Naive thymus-derived CD4-positive, alpha-beta T cell (primary cell): ENCODE results near the gene TSN. TPM values are rescaled to one million over a fixed set of nuclear protein-coding genes. Genes with fewer than 3 reads are reported as not detected.

ENCODE experiments used
- ATAC-seq: fragments of 150-1000 bp; cut with Tn5 transposase; 2 replicates; pipeline ENCODE4 v1.10.0; 2021; ENCODE audit warnings: mild to moderate bottlenecking, moderate library complexity
- CTCF ChIA-PET: fragments of 350-600 bp; sonication (Branson Sonifier 250); formaldehyde crosslinking; loops from one replicate; lab custom pipeline; 2021; ENCODE audit warnings: antibody characterized with exemption; lab: Charles Lee
- POLR2A ChIA-PET: fragments of 350-600 bp; sonication (Branson Sonifier 250); formaldehyde crosslinking; loops from one replicate; lab custom pipeline; 2021; ENCODE audit warnings: antibody characterized with exemption, inconsistent platforms; lab: Charles Lee
- DNase-seq, 9 donors: peaks; one replicate each; pipeline versions ENCODE4 v3.0.0 to v3.0.0-alpha.2; 2020 to 2022; ENCODE audit warnings: mixed read lengths in 1 of 9
- H3K27ac ChIP-seq: one replicate; pipeline ENCODE4 v1.7.0; 2013; ENCODE audit warnings: mild to moderate bottlenecking, low read depth, low read length, moderate library complexity
- H3K27me3 ChIP-seq, 2 donors: one replicate each; pipeline ENCODE4 v1.7.0; 2013; ENCODE audit warnings: low read length in 2 of 2, mild to moderate bottlenecking in 2 of 2, moderate library complexity in 2 of 2; ENCODE audit not compliant: control insufficient read depth in 2 of 2, insufficient read depth in 2 of 2
- H3K36me3 ChIP-seq, 3 experiments: 1 replicate in 2 of 3; 2 replicates in 1 of 3; pipeline ENCODE4 v1.7.0; 2013; ENCODE audit warnings: low read length in 3 of 3, mild to moderate bottlenecking in 3 of 3, moderate library complexity in 1 of 3; ENCODE audit not compliant: insufficient read depth in 3 of 3, control insufficient read depth in 2 of 3
- H3K4me1 ChIP-seq, 2 donors: one replicate each; pipeline ENCODE4 v1.7.0; 2013; ENCODE audit warnings: low read length in 2 of 2, mild to moderate bottlenecking in 2 of 2, moderate library complexity in 1 of 2; ENCODE audit not compliant: control insufficient read depth in 2 of 2, insufficient read depth in 2 of 2
- H3K4me3 ChIP-seq: 2 replicates; pipeline ENCODE4 v1.7.0; 2013; ENCODE audit warnings: mild to moderate bottlenecking, low read length
- H3K9me3 ChIP-seq, 3 experiments: 1 replicate in 2 of 3; 2 replicates in 1 of 3; pipeline ENCODE4 v1.7.0; 2013; ENCODE audit warnings: low read length in 3 of 3; ENCODE audit not compliant: control insufficient read depth in 2 of 3
- H3K27ac Mint-ChIP-seq, 9 donors: one replicate each; pipeline ENCODE4 v1.8.0; 2020 to 2022; ENCODE audit warnings: mixed read lengths in 9 of 9, mild to moderate bottlenecking in 8 of 9, moderate library complexity in 5 of 9, inconsistent platforms in 2 of 9
- H3K27me3 Mint-ChIP-seq, 5 donors: one replicate each; pipeline ENCODE4 v1.8.0; 2021 to 2022; ENCODE audit warnings: mixed read lengths in 5 of 5, mild to moderate bottlenecking in 1 of 5
- H3K36me3 Mint-ChIP-seq, 5 donors: one replicate each; pipeline ENCODE4 v1.8.0; 2020 to 2022; ENCODE audit warnings: mixed read lengths in 5 of 5, mild to moderate bottlenecking in 3 of 5, inconsistent platforms in 1 of 5
- H3K4me1 Mint-ChIP-seq, 7 donors: one replicate each; pipeline ENCODE4 v1.8.0; 2020 to 2022; ENCODE audit warnings: mixed read lengths in 7 of 7, mild to moderate bottlenecking in 3 of 7, inconsistent platforms in 1 of 7
- H3K4me3 Mint-ChIP-seq, 10 donors: one replicate each; pipeline ENCODE4 v1.8.0; 2020 to 2022; ENCODE audit warnings: mild to moderate bottlenecking in 10 of 10, mixed read lengths in 10 of 10, moderate library complexity in 6 of 10, inconsistent platforms in 2 of 10
- H3K9me3 Mint-ChIP-seq, 11 donors: one replicate each; pipeline ENCODE4 v1.8.0; 2020 to 2022; ENCODE audit warnings: mixed read lengths in 11 of 11, mild to moderate bottlenecking in 4 of 11, inconsistent platforms in 1 of 11, moderate library complexity in 1 of 11
- intact Hi-C, 2 donors: fragments of 100-400 bp; cut with micrococcal nuclease; formaldehyde crosslinking; loops; one replicate each; pipeline ENCODE4 v1.15.1; 2023
- polyA plus RNA-seq, 2 donors: library from polyadenylated mRNA; unstranded; fragments of 300-500 nt; fragmentation: Illumina TruSeq; gene quantifications; one replicate each; pipeline ENCODE4 v1.2.3, GENCODE V29; 2021
- total RNA-seq, 6 experiments: library from RNA in 5 of 6; stranded (reverse) in 5 of 6; gene quantifications; 1 replicate in 5 of 6; 2 replicates in 1 of 6; pipeline ENCODE4 v1.2.3 and lab custom pipeline; 2021 to 2026

The TSN gene
- total RNA-seq (10 to 100 TPM; 35.8 to 65.8 (median 58.3) TPM), polyA plus RNA-seq (10 to 100 TPM; 76.3 to 87.2 TPM), total RNA-seq (lab: John Stamatoyannopoulos, UW) (48.5 reads per million, percentile 70 among the genes with 10 or more reads in this experiment)

- peak within 1 kb of the TSS; percentile 69 to 98 (median 94) for H3K27ac Mint-ChIP-seq
- POLR2A ChIA-PET: interaction anchor here (1.1 to 3.8 kb wide), 4 partner anchors 19 to 225 kb away, joined by 3 to 29 read pairs (median 10); partner anchors contain the start of genes CLASP1, NIFK and RNU4ATAC
- DNase-seq (peak; percentile 94 to 97 (median 96)), ATAC-seq (peak; percentile 99)
- no peaks in the 10 kb centered on the region for H3K9me3 ChIP-seq
- peaks cover 0 to 7% (median 4%) of the 10 kb centered on the region in 5 donors for H3K36me3 Mint-ChIP-seq
- CTCF ChIA-PET: no interaction called here
- peak within 1 kb of the TSS; percentile 91 for H3K4me3 ChIP-seq
- H3K27me3 ChIP-seq: no peaks in the 10 kb centered on the region
- peaks cover 20 to 43% (median 32%) of the 10 kb centered on the region in 7 donors for H3K4me1 Mint-ChIP-seq
- H3K4me1 ChIP-seq: peaks cover 4 to 10% of the 10 kb centered on the region in 2 donors
- intact Hi-C loops: loop anchor here (1.0 kb wide), 3 partner anchors 19 to 225 kb away; partner anchors contain the start of genes CLASP1 (in 2 of the 2), NIFK (in 2 of the 2) and RNU4ATAC (in 2 of the 2)
- H3K36me3 ChIP-seq: peaks cover 0 to 27% (median 6%) of the 10 kb centered on the region in 3 experiments
- H3K9me3 Mint-ChIP-seq: no peaks in the 10 kb centered on the region
- H3K27me3 Mint-ChIP-seq: no peaks in the 10 kb centered on the region
- peak within 1 kb of the TSS; percentile 90 to 100 (median 96) for H3K4me3 Mint-ChIP-seq
- peak within 1 kb of the TSS; percentile 82 for H3K27ac ChIP-seq
Measured at GRCh38 chr2:121755237-121756111, at the start of gene TSN. TSN (plus strand) TSS chr2:121755651; CDS start chr2:121755780, 129 bp downstream.

GRCh38 chr2:121705958-121706357 lies 49.5 kb upstream of the TSN start:
- ATAC-seq: no peak

DNA sequence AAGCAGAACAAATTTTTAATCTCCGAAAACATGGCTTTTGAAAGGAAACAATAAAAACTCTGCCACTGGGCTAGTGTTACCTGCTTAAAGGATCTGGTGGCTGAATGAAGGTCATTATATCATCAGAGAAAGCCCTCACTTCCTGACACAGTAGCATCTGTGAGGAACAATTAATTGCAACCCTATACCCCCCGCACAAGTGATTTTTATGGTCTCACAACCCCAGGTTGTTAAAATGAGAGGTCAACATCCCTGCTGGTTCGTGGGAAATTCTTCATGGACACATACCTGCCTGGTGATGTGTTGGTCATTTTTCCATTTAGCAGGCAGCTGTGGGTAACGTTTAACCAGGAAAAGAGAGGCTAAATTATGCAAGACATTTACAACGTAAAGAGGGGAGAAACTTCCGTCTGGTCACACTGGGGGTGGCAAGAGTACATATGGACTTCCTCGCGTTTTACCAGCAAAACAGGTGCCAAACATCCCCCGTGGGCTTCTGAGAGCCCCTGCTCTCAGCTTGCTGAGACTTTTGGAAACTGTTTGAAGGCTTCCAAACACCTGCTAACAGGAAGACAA lies 48.0 kb upstream of the TSN start:
- Histone ChIP-seq H3K9me3 (no peaks in the 10 kb centered on the region), H3K27ac (no peak overlapping the region), H3K4me3 (no peak overlapping the region), H3K36me3 (no peaks in the 10 kb centered on the region), H3K27me3 (no peaks in the 10 kb centered on the region), H3K4me1 (no peaks in the 10 kb centered on the region)
- ChIA-PET POLR2A (interaction anchor here (0.7 kb wide), 1 partner anchor 163 kb away, joined by 3 read pairs; no protein-coding TSS in a partner anchor), CTCF (no interaction called here)
- Mint-ChIP-seq H3K36me3 (no peaks in the 10 kb centered on the region), H3K4me1 (peaks cover 0 to 5% (median 0%) of the 10 kb centered on the region in 7 donors), H3K27ac (peak overlapping the region in 1 of 9 donors; percentile 22), H3K9me3 (no peaks in the 10 kb centered on the region), H3K4me3 (no peak overlapping the region), H3K27me3 (peaks cover 0 to 3% (median 0%) of the 10 kb centered on the region in 5 donors)
- ATAC-seq (no peak), DNase-seq (no peak)
- intact Hi-C loops: no loop called here

More at GRCh38 chr2:121705958-121706357, 49.5 kb upstream of the TSN start:
- ChIA-PET POLR2A (no interaction called here), CTCF (no interaction called here)
- no peak overlapping the region for H3K4me3 Mint-ChIP-seq
- Histone ChIP-seq H3K4me3 (no peak overlapping the region), H3K27ac (no peak overlapping the region), H3K27me3 (no peaks in the 10 kb centered on the region), H3K4me1 (peaks cover 0 to 8% of the 10 kb centered on the region in 2 donors), H3K36me3 (no peaks in the 10 kb centered on the region), H3K9me3 (no peaks in the 10 kb centered on the region)
- H3K36me3 Mint-ChIP-seq: no peaks in the 10 kb centered on the region
- H3K4me1 Mint-ChIP-seq: peaks cover 0 to 17% (median 1%) of the 10 kb centered on the region in 7 donors
- no peaks in the 10 kb centered on the region for H3K9me3 Mint-ChIP-seq
- H3K27me3 Mint-ChIP-seq: peaks cover 0 to 3% (median 0%) of the 10 kb centered on the region in 5 donors
- no peak overlapping the region for H3K27ac Mint-ChIP-seq
- intact Hi-C loops: no loop called here
- DNase-seq: no peak

- no peak overlapping the region for H3K4me3 Mint-ChIP-seq
- ATAC-seq: no peak
- H3K27ac ChIP-seq: no peak overlapping the region
- no peaks in the 10 kb centered on the region for H3K9me3 Mint-ChIP-seq
- H3K36me3 Mint-ChIP-seq: no peaks in the 10 kb centered on the region
- H3K27ac Mint-ChIP-seq: no peak overlapping the region
- peaks cover 0 to 3% (median 0%) of the 10 kb centered on the region in 7 donors for H3K4me1 Mint-ChIP-seq
- H3K4me3 ChIP-seq: no peak overlapping the region
- ChIA-PET POLR2A (interaction anchor here (0.7 kb wide), 1 partner anchor 164 kb away, joined by 3 read pairs; no protein-coding TSS in a partner anchor), CTCF (no interaction called here)
- intact Hi-C loops: no loop called here
- H3K27me3 Mint-ChIP-seq: peaks cover 0 to 3% (median 0%) of the 10 kb centered on the region in 5 donors
- no peaks in the 10 kb centered on the region for H3K9me3 ChIP-seq
- H3K27me3 ChIP-seq: no peaks in the 10 kb centered on the region
- DNase-seq: no peak
- no peaks in the 10 kb centered on the region for H3K36me3 ChIP-seq
- H3K4me1 ChIP-seq: no peaks in the 10 kb centered on the region
Measured at GRCh38 chr2:121707920-121708361, 47.5 kb upstream of the TSN start.

DNA sequence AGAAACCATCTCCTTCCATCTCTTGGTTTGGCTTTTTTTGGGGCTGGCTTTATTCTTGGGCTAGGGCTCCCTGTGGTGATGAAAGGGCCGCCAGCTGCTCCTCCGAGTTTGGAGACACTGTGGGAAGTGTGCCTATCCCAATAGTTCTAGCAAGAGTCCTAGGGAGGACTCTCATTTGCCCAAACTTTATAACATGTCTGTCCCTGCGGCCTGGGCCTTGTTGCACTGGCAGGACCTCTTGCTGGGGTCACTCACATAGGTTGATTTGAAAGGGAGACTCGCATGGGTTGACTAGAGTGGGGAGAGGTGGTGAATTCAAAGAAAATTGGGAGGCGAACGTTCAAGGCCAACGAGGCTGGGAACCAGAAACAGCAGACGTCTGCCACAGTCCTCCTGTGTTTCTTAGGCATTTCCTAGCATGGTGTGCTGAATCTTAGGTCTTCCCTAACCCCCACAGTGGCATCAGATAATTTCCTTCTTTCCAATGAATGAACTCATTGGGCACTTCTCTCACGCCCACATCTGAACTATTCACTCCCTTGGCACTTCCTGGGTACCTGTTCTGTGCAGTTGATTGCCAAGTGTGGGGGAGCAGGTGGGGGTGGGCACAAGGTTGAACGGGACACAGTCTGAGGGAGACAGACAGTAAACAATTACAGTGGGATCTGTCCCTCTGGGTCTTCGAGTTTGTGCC lies 45.5 kb upstream of the TSN start:
- POLR2A ChIA-PET: no interaction called here
- intact Hi-C loops: no loop called here
- DNase-seq: no peak
- H3K27ac ChIP-seq: no peak overlapping the region
- CTCF ChIA-PET: no interaction called here
- Mint-ChIP-seq H3K27ac (peak overlapping the region in 1 of 9 donors; percentile 66), H3K36me3 (no peaks in the 10 kb centered on the region), H3K9me3 (no peaks in the 10 kb centered on the region), H3K4me3 (no peak overlapping the region), H3K4me1 (peaks cover 0 to 3% (median 0%) of the 10 kb centered on the region in 7 donors), H3K27me3 (peaks cover 0 to 3% (median 0%) of the 10 kb centered on the region in 5 donors)
- H3K9me3 ChIP-seq: no peaks in the 10 kb centered on the region
- H3K4me1 ChIP-seq: no peaks in the 10 kb centered on the region
- no peaks in the 10 kb centered on the region for H3K27me3 ChIP-seq
- H3K36me3 ChIP-seq: no peaks in the 10 kb centered on the region
- ATAC-seq: no peak
- no peak overlapping the region for H3K4me3 ChIP-seq

GRCh38 chr2:121710470-121711170 lies 44.8 kb upstream of the TSN start:
- H3K4me3 ChIP-seq: no peak overlapping the region
- CTCF ChIA-PET: no interaction called here
- H3K9me3 ChIP-seq: no peaks in the 10 kb centered on the region
- H3K4me1 Mint-ChIP-seq: no peaks in the 10 kb centered on the region
- no peak overlapping the region for H3K27ac Mint-ChIP-seq
- POLR2A ChIA-PET: no interaction called here
- H3K4me1 ChIP-seq: no peaks in the 10 kb centered on the region
- H3K27me3 Mint-ChIP-seq: peaks cover 0 to 3% (median 0%) of the 10 kb centered on the region in 5 donors
- intact Hi-C loops: no loop called here
- no peak overlapping the region for H3K4me3 Mint-ChIP-seq
- H3K36me3 ChIP-seq: no peaks in the 10 kb centered on the region
- no peaks in the 10 kb centered on the region for H3K27me3 ChIP-seq
- H3K9me3 Mint-ChIP-seq: no peaks in the 10 kb centered on the region
- no peak overlapping the region for H3K27ac ChIP-seq
- H3K36me3 Mint-ChIP-seq: no peaks in the 10 kb centered on the region
- no peak for DNase-seq
- no peak for ATAC-seq
